Endothelial cell of umbilical vein (primary cell): Measurements from ENCODE around the gene KIR2DL3.
"Not testable (repeated sequence)": the region's sequence is repeated elsewhere in the genome, so short reads cannot be mapped to it uniquely, and the experiment has no call there.

ENCODE experiments used
- CTCF ChIP-seq, 2 donors: IDR thresholded peaks; 1 replicate in 1 of 2; 2 replicates in 1 of 2; pipeline ENCODE4 v1.5.1; 2011; ENCODE audit warnings: low read length in 2 of 2, mild to moderate bottlenecking in 2 of 2, moderate library complexity in 2 of 2, control low read depth in 1 of 2, inconsistent platforms in 1 of 2, low read depth in 1 of 2; ENCODE audit not compliant: insufficient read depth in 1 of 2; ENCODE audit errors: extremely low read depth in 1 of 2
- EZH2 ChIP-seq: IDR thresholded peaks from 2 replicates; pipeline ENCODE4 v1.6.1; 2012; ENCODE audit warnings: borderline replicate concordance, low read depth, mild to moderate bottlenecking, moderate library complexity, low read length, inconsistent platforms; ENCODE audit not compliant: severe bottlenecking

GRCh38 chr19:54738306-54738705 is at the start of gene KIR2DL3:
- not testable (repeated sequence) for TF ChIP-seq CTCF (IDR thresholded peaks at IDR 0.05; ENCODE audit: extremely low read depth in 1 of 2, insufficient read depth in 1 of 2, low read depth in 1 of 2, low read length in 2 of 2); EZH2
